WERI-Rb-1 (cell line): ENCODE results near the gene NHS.

Source experiments
- DNase-seq: peaks from one replicate; pipeline ENCODE4 v3.0.0-alpha.2; 2020
- H3K27ac ChIP-seq: fragments of 250-450 bp; sonication (Bioruptor Pico); 2 replicates; pipeline ENCODE4 v1.5.1; 2020; ENCODE audit warnings: mild to moderate bottlenecking, moderate library complexity
- H3K27me3 ChIP-seq: fragments of 250-450 bp; sonication (Bioruptor Pico); 2 replicates; pipeline ENCODE4 v1.5.1; 2021; ENCODE audit warnings: mild to moderate bottlenecking, low read depth, moderate library complexity; ENCODE audit not compliant: insufficient read depth, severe bottlenecking
- H3K36me3 ChIP-seq: fragments of 250-450 bp; sonication (Bioruptor Pico); 2 replicates; pipeline ENCODE4 v1.5.1; 2020; ENCODE audit warnings: mild to moderate bottlenecking, moderate library complexity
- H3K4me3 ChIP-seq: 2 replicates; pipeline ENCODE4 v1.5.1; 2011; ENCODE audit warnings: low read depth, mild to moderate bottlenecking, control low read depth, low read length
- H3K9me3 ChIP-seq: fragments of 250-450 bp; sonication (Bioruptor Pico); 2 replicates; pipeline ENCODE4 v1.5.1; 2021; ENCODE audit warnings: mild to moderate bottlenecking, moderate library complexity; ENCODE audit not compliant: severe bottlenecking
- TF ChIP-seq, protein P1 (sequence below): IDR thresholded peaks from 2 replicates; pipeline ENCODE4 v1.5.1; 2011; ENCODE audit warnings: low read depth, mild to moderate bottlenecking, control low read depth, inconsistent platforms, low read length

The NHS gene

DNA sequence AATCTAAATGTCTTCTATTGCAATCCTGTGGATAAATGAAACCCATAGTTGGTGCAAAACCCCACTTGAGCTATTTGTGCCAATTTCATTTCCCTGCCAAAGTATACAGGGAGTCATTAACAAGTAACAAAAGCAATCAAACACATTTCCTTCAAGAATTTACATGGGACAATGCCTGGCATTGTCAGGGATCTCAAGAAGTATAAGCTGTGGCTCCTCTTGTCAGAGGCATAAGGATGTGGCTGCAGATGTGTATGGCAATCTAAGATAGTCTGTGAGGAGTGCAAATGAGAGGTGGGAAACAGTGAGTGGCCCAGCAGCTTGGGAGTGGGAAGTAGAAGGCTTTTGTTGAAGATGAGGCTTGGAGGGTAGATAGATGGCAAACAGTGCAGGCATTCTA is 304.3 kb downstream of the NHS start:
- DNase-seq: no peak
- no peaks in the 10 kb centered on the region for H3K27me3 ChIP-seq
- no peak overlapping the region for H3K27ac ChIP-seq
- H3K36me3 ChIP-seq: no peaks in the 10 kb centered on the region
- TF ChIP-seq, protein P1, sequence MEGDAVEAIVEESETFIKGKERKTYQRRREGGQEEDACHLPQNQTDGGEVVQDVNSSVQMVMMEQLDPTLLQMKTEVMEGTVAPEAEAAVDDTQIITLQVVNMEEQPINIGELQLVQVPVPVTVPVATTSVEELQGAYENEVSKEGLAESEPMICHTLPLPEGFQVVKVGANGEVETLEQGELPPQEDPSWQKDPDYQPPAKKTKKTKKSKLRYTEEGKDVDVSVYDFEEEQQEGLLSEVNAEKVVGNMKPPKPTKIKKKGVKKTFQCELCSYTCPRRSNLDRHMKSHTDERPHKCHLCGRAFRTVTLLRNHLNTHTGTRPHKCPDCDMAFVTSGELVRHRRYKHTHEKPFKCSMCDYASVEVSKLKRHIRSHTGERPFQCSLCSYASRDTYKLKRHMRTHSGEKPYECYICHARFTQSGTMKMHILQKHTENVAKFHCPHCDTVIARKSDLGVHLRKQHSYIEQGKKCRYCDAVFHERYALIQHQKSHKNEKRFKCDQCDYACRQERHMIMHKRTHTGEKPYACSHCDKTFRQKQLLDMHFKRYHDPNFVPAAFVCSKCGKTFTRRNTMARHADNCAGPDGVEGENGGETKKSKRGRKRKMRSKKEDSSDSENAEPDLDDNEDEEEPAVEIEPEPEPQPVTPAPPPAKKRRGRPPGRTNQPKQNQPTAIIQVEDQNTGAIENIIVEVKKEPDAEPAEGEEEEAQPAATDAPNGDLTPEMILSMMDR: no peak
- no peak overlapping the region for H3K4me3 ChIP-seq
- H3K9me3 ChIP-seq: no peaks in the 10 kb centered on the region

DNA sequence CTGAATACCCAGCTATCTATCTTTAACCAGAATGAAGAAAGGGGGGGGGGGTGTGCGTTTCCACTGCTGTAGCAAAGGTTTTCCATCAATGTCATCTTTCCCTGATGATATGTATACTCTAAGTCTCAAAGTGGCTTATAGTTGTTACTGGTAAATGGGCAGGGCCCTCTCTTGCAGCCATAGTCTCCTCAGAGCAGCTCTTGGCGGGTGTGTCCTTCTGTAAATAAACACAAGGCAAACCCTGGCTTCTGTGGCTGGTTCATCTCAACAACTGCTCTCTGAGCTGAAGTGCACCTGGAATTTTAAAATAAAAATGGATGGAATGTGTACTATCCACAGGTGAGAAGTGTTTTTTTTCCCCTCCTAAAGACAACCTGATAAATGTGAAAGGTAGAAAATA is 304.8 kb downstream of the NHS start:
- Histone ChIP-seq H3K27me3 (no peaks in the 10 kb centered on the region), H3K4me3 (no peak overlapping the region), H3K36me3 (no peaks in the 10 kb centered on the region), H3K9me3 (no peaks in the 10 kb centered on the region), H3K27ac (no peak overlapping the region)
- TF ChIP-seq, protein P1: no peak
- DNase-seq: no peak

DNA sequence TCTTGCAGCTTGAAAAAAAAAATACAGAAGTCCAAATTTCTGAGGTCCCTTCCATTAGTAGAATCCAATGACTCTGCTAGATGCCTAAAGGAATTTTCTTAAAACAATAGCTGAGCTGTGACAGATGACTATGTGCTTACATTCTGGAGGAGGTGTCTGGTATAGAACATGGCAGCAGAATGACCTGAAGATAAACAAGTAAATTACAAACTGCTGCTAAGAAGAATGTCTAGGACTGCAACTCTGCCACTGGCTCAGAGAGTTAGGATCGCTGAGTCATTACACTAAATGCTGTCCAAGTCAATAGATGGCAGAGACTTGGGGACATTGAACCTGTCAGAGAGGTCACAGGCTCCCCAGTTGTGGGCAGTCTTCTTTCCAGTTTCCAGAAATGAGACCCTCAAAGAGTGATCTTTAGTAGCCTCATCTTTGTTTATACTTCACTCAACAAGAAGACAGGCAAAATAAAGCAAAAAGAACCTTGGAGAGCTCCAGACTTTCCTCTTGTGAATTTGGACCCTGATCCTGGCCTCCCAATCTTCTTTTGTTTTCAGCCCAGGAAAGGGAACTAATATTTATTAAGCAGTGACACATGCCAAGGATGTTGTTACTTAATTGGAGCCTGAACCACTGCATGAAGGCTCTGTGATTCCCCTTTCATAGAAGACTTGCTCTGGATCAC is 305.9 kb downstream of the NHS start:
- H3K4me3 ChIP-seq: no peak overlapping the region
- TF ChIP-seq, protein P1: no peak
- DNase-seq: no peak
- no peaks in the 10 kb centered on the region for H3K36me3 ChIP-seq
- H3K27me3 ChIP-seq: peaks cover 1% of the 10 kb centered on the region
- no peak overlapping the region for H3K27ac ChIP-seq
- no peaks in the 10 kb centered on the region for H3K9me3 ChIP-seq

DNA sequence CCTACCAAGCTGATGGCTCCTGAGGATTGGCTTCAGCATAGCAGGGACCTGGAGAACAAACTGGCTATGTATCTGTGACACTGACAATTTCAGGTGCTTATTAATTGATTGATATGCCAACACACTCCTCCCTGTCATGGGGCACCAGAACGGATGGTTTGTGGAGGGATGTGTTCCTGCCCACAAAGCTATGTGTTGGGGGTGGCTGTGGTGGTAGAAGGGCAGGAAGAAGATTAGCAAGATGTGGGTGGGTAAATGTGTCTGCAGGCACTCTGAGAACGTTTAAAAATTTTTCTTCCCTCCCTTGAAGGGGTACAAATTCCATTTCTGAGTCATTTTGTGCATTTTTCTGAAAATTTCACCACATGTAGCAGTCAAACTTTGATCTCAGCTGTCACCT is 307.3 kb downstream of the NHS start:
- DNase-seq: no peak
- no peak overlapping the region for H3K4me3 ChIP-seq
- H3K27ac ChIP-seq: no peak overlapping the region
- H3K9me3 ChIP-seq: no peaks in the 10 kb centered on the region
- no peaks in the 10 kb centered on the region for H3K36me3 ChIP-seq
- TF ChIP-seq, protein P1: no peak
- peaks cover 4% of the 10 kb centered on the region for H3K27me3 ChIP-seq

- Histone ChIP-seq H3K27me3 (peaks cover 4% of the 10 kb centered on the region), H3K27ac (no peak overlapping the region), H3K36me3 (no peaks in the 10 kb centered on the region), H3K9me3 (no peaks in the 10 kb centered on the region), H3K4me3 (no peak overlapping the region)
- TF ChIP-seq, protein P1: no peak
- no peak for DNase-seq
Measured at GRCh38 chrX:17685026-17685425, 310.0 kb downstream of the NHS start.

DNA sequence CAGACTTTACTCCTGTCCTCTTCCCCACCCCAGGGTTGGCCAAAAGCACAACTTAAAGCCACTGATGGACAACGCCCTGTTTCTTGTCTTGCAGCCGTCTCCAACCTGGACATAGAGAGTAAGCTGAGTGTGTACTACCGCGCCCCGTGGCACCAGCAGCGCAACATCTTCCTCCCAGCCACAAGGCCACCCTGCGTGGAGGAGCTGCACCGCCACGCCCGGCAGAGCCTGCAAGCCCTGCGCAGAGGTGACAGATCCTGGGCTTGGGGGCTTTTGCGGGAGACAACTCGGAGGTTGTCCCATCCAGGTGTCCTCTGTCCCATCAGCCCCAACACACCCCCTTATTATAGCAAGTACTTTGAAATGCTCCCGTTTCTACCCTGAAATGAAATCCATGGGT is 312.6 kb downstream of the NHS start:
- TF ChIP-seq, protein P1: no peak
- no peak overlapping the region for H3K4me3 ChIP-seq
- no peaks in the 10 kb centered on the region for H3K36me3 ChIP-seq
- no peak for DNase-seq
- no peaks in the 10 kb centered on the region for H3K9me3 ChIP-seq
- peaks cover 8% of the 10 kb centered on the region for H3K27me3 ChIP-seq
- H3K27ac ChIP-seq: no peak overlapping the region
